ENCODE measurements around the gene AP3S1.
"Not testable (repeated sequence)": the region's sequence is repeated elsewhere in the genome, so short reads cannot be mapped to it uniquely, and the experiment has no call there.

The AP3S1 gene

GRCh38 chr5:115875447-115875846, 33.7 kb downstream of the AP3S1 start:
- DNase-seq, result no peak

DNA sequence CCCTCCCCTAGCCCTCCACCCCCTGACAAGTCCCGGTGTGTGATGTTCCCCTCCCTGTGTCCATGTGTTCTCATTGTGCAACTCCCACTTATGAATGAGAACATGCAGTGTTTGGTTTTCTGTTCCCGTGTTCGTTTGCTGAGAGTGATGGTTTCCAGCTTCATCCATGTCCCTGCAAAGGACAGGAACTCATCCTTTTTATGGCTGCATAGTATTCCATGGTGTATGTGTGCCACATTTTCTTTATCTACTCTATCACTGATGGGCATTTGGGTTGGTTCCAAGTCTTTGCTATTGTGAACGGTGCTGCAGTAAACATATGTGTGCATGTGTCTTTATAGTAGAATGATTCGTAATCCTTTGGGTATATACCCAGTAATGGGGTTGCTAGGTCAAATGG, 35.6 kb downstream of the AP3S1 start:
- DNase-seq, result not testable (repeated sequence)

DNA sequence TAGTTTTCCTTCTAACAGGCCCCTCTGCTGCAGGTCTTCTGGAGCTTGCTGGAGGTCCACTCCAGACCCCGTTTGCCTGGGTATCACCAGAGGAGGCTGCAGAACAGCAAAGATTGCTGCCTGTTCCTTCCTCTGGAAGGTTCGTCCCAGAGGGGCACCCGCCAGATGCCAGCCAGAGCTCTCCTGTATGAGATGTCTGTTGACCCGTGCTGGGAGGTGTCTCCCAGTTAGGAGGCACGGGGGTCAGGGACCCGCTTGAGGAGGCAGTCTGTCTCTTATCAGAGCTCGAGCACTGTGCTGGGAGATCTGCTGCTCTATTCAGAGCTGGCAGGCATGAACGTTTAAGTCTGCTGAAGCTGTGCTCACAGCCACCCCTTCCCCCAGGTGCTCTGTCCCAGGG, 40.7 kb downstream of the AP3S1 start:
- not testable (repeated sequence) for DNase-seq

GRCh38 chr5:115884704-115885103, 43.0 kb downstream of the AP3S1 start:
- no peak for DNase-seq

DNA sequence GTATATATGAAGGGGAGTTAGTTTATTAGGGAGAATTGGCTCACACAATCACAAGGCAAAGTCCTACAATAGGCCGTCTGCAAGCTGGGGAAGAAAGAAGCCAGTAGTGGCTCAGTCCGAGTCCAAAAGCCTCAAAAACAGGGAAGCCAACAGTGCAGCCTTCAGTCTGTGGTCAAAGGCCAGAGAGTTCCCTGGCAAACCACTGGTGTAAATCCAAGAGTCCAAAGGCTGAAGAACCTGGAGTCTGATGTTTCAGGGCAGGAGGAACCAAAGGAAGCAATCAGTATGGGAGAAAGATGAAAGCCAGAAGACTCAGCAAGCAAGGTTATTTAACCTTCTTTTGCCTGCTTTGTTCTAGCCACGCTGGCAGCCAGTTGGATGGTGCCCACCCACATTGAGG, 43.5 kb downstream of the AP3S1 start:
- DNase-seq, result not testable (repeated sequence)

DNA sequence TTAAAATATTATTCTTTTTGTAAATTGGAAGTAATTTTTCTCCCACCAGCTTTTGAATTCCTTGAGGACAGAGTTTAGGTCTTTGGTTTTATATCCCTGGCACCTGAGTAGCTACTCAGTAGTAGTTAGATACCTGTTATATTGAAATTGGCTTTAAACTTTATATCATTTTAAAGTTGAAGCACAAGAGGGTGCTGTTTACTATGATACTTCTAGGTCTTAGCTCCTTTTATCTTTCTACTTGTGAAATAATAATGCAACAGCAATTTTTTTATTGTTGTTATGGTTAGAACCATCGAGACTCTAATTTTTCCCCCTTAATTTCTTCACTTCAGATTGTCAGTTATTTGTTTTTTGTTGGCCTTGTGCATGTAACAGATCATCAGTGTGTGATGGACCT, 46.3 kb downstream of the AP3S1 start:
- no peak for DNase-seq

GRCh38 chr5:115892021-115892420, 50.3 kb downstream of the AP3S1 start:
- no peak for DNase-seq

GRCh38 chr5:115894342-115894741, 52.6 kb downstream of the AP3S1 start:
- DNase-seq, result no peak

- DNase-seq, result no peak
Observed at GRCh38 chr5:115895821-115896220, 54.1 kb downstream of the AP3S1 start.

GRCh38 chr5:115898656-115899055, 56.9 kb downstream of the AP3S1 start:
- no peak for DNase-seq

DNA sequence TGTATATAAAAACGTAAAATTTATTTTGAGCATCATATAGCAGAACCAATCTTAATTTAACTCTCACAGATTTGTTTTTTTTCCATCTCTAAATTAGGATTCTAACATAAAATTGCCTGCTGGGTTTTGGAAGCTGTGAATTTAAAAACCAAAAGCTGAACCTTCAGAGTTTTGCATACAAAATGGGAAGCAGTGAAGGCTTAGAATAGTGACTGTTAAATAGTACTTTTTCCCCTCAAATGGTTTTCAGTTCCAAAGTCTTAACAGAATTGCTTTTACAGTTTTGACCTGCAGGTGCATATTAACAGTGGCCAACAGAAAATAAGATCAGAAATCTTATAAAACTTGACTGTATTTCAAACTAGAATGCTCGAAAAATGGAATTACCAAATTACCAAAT, 65.4 kb downstream of the AP3S1 start:
- no peak for DNase-seq

DNA sequence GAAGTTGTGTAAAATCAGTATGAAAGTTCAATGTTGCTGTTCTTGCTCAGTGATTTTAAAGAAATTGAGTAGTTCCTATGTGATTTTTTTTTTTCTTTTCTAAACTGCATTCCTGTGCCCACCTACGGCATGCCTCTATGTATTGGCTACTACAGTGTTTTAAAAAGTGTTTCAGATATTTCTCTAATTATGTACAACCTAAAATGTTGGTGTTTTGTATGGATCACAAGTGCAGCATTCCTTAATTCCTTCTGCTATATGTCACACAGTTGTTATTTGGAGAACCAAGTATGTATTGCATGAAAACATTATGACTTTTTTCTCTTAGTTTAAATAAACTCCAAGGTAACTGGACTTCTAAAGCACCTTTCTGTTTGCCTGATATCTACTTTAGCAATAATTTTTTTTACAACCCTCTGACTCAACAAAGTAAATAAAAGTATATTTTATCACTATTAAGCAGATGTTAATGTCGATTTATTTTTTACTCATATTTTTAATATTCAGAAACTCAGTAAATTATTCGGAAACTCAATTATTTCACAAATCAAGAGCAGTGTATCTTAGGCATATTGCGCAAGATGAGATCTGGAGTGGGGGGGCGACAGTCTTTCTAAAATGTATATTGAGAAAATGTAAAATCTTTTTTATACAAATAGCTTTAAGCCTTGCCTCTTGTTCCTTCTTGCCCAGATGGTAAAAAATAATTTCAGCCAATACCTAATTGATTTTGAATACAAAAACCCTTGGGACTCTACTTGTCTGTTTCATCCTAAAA, 72.1 kb downstream of the AP3S1 start:
- DNase-seq, result not testable (repeated sequence)

DNA sequence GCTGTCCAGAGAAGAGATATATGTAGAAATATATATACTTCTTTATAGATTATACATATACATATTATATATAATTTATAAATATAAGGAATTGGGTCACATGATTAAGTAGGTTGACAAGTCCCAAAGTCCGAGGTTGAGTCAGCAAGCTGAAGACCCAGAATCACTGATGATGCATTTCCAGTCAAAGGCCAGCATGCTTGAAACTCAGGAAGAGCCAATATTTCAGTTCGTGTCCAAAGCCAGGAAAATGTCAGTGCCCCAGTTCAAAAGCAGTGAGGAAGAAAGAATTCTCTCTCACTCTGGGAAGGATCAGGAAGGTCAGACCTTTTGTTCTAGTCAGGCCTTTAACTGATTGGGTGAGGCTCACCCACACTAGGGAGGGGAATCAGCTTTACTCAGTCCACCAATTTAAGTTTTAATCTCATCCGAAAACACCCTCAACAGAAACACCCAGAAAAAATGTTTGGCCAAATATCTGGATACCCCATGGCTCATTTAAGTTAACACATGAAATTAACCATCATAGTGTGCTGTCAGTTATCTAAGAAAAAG, 78.5 kb downstream of the AP3S1 start:
- DNase-seq, result no peak

DNA sequence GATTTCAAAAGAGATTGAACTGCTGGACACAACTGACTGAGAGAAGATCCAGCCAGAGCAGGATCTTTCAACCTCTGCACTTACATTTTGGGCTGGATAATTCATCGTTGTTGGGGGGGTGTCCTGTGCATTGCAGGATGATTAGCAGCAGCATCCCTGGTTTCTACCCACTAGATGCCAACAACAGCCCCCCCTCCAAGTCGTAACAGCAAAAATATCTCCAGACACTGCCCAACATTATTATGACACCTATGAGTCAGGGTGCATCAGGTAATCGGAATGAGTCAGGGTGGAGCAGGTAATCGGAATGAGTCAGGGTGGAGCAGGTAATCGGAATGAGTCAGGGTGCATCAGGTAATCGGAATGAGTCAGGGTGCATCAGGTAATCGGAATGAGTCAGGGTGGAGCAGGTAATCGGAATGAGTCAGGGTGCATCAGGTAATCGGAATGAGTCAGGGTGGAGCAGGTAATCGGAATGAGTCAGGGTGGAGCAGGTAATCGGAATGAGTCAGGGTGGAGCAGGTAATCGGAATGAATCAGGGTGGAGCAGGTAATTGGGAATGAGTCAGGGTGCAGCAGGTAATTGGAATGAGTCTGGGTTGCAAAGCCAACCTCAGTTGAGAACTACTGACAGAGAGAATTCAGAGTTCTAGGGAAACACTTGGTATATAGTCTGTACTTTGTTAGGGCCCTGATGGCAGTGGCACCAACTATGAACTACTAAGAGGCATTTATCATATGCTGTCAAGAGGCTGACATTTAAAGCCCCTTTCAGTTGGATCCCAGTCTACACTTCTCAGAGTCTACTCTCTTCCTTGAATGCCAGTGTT, 87.1 kb downstream of the AP3S1 start:
- DNase-seq, result not testable (repeated sequence)

DNA sequence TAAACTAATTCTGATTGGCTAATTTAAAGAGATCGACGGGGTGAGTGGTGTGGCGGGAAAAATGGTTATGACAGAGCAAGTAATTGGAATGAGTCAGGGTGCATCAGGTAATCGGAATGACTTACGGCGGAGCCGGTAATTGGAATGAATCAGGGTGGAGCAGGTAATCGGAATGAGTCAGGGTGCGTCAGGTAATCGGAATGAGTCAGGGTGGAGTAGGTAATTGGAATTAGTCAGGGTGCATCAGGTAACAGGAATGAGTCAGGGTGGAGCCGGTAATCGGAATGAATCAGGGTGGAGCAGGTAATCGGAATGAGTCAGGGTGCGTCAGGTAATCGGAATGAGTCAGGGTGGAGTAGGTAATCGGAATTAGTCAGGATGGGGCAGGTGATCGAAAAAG, 88.4 kb downstream of the AP3S1 start:
- DNase-seq, result not testable (repeated sequence)

- no peak for DNase-seq
Observed at GRCh38 chr5:115930630-115931337, 89.0 kb downstream of the AP3S1 start.

GRCh38 chr5:115932991-115933390, 91.3 kb downstream of the AP3S1 start:
- DNase-seq, result no peak

DNA sequence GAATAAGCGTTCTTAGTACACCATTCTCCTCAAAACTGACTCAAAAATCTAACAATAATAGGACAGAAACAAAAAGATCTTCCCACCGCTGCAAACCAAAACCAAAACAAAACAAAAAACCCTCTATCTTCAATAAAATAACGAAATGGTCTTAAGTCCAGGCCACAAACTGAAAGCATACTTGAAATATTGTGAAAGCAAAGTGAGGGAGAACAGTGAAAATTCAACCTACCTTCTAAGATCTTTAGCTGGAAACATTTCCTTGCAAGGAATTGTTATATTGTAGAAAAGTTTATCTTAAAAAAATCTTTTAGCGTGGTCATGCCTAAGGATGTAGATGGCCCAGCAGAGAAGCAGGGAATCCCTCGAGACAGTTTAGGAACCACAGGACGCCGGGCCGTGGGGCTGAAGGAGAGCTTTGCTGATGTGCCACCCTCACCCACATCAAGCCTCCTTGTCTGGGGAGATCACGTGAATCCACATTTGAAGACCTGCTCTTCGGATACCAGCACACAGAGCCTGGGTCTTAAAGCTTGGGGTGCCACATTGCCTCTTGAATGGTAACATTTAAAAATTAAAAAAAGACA, 92.7 kb downstream of the AP3S1 start:
- no peak for DNase-seq

DNA sequence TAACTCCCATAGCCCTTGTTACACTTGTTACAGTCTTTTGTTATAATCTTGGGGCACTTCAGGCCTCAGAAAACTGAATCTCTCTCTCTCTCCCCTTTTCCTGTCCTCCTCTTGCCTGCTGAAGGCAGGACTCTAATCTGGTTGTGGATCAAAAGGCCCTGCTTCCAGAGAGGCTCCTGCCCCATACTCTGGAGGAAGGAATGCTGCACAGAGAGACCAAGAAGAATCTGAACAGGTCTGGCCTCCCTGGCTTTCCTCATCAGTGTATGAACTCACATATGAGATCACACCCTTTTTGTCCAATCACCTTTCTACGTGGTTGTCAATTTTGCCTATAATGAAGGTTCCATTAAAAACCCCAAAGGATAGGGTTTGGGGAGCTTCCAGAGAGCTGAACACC, 94.3 kb downstream of the AP3S1 start:
- no peak for DNase-seq

DNA sequence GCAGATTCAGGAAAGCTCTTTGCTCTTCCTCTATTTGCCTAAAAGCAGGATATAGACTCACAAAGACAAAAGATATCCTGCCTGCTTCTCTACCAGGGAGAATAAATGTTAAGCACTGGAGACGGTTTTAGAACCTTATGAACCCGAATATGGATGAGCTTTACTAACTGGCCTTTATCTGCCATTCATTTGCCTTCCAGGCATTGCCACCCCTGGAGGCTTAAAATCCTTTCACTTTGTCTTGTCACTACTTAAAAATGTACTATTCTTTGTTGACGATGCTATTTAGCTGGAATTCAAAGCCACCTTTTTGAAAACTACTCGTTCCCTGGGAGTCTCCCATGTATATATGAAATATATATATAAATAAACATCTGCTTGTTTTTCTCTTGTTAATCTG, 97.3 kb downstream of the AP3S1 start:
- DNase-seq, result no peak

- DNase-seq, result no peak
Observed at GRCh38 chr5:115940080-115940810, 98.5 kb downstream of the AP3S1 start.

GRCh38 chr5:115941051-115941675, 99.4 kb downstream of the AP3S1 start:
- DNase-seq, result no peak
